H1 (cell line): ENCODE measurements around the gene ABCA9. TPM values are rescaled to one million over a fixed set of nuclear protein-coding genes. Genes with fewer than 3 reads are reported as not detected.

ENCODE experiments used
- BACH1 ChIP-seq: IDR thresholded peaks from 2 replicates; pipeline ENCODE4 v1.6.1; 2012; ENCODE audit warnings: low read length, improper control_type of control experiment
- EGR1 ChIP-seq: IDR thresholded peaks from 2 replicates; pipeline ENCODE4 v1.6.1; 2011; ENCODE audit warnings: low read depth, low read length, borderline replicate concordance
- EP300 ChIP-seq, 2 experiments: IDR thresholded peaks; 1 replicate in 1 of 2; 2 replicates in 1 of 2; pipeline ENCODE4 v1.6.1; 2011 to 2012; ENCODE audit warnings: low read depth in 2 of 2, low read length in 2 of 2, mild to moderate bottlenecking in 2 of 2, borderline replicate concordance in 1 of 2, inconsistent platforms in 1 of 2, moderate library complexity in 1 of 2
- GABPA ChIP-seq: IDR thresholded peaks from 2 replicates; pipeline ENCODE4 v1.6.1; 2011; ENCODE audit warnings: mild to moderate bottlenecking, low read length, moderate library complexity, borderline replicate concordance; ENCODE audit not compliant: insufficient read depth
- SP2 ChIP-seq: IDR thresholded peaks from 2 replicates; pipeline ENCODE4 v1.6.1; 2012; ENCODE audit warnings: mild to moderate bottlenecking, low read length, inconsistent platforms
- YY1 ChIP-seq: IDR thresholded peaks from 2 replicates; pipeline ENCODE4 v1.6.1; 2011; ENCODE audit warnings: low read depth, mild to moderate bottlenecking, low read length
- polyA plus RNA-seq, 7 experiments: library from polyadenylated mRNA; depleted of rRNA in 3 of 7; stranded (reverse) in 5 of 7; unstranded in 2 of 7; fragments of >200 nt in 5 of 7; fragments of 200-250 nt in 2 of 7; gene quantifications; 1 replicate in 5 of 7; 2 replicates in 1 of 7; 4 replicates in 1 of 7; pipeline versions ENCODE4 v1.2.1 to v1.2.3, GENCODE V29; 2011 to 2013; ENCODE audit warnings: missing spikeins in 2 of 7, mixed read lengths in 2 of 7
- total RNA-seq: library from RNA; stranded (reverse); fragmentation: NEBNext Ultra II Directional; extraction: Animal tissue kit (Norgen Biotek cat#: 25700); gene quantifications from 2 replicates; pipeline ENCODE4 v1.2.1, GENCODE V29; 2021
- TF ChIP-seq, protein P1 (sequence below): IDR thresholded peaks from 2 replicates; pipeline ENCODE4 v1.6.1; 2011; ENCODE audit warnings: low read length, improper control_type of control experiment

The ABCA9 gene
- total and polyA plus RNA-seq, 2 of the 8 experiments (the other 6 are each of a cell fraction or from before 2014, with no cell fraction given) = not detected

GRCh38 chr17:68955181-68955841, 105.4 kb downstream of the ABCA9 start, which contains the start of gene ABCA8 (continued):
- TF ChIP-seq, protein P1, sequence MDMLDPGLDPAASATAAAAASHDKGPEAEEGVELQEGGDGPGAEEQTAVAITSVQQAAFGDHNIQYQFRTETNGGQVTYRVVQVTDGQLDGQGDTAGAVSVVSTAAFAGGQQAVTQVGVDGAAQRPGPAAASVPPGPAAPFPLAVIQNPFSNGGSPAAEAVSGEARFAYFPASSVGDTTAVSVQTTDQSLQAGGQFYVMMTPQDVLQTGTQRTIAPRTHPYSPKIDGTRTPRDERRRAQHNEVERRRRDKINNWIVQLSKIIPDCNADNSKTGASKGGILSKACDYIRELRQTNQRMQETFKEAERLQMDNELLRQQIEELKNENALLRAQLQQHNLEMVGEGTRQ = no peak
- TF ChIP-seq GABPA (no peak), BACH1 (no peak), YY1 (no peak), SP2 (no peak), EP300 (IDR thresholded peaks at IDR 0.05; ENCODE audit: borderline replicate concordance in 1 of 2, low read depth in 2 of 2, low read length in 2 of 2) (no peak), EGR1 (no peak)
